Esophagus muscularis mucosa (tissue), 4 donors: ENCODE measurements around the gene IGLL1. TPM values are rescaled to one million over a fixed set of nuclear protein-coding genes. Genes with fewer than 3 reads are reported as not detected.

Experiments
- DNase-seq: peaks from one replicate; pipeline ENCODE4 v3.0.0-alpha.2; 2017; ENCODE audit errors: extremely low spot score
- H3K27ac ChIP-seq, 4 donors: fragments of 200-600 bp; sonication (generic); replicated peaks in 1 of 4; 1 replicate in 3 of 4; 2 replicates in 1 of 4; pipeline ENCODE4 v1.5.1; 2016 to 2019; ENCODE audit warnings: mild to moderate bottlenecking in 1 of 4
- H3K27me3 ChIP-seq, 4 donors: fragments of 200-600 bp; sonication (generic); one replicate each; pipeline versions ENCODE4 v1.5.1 to v1.6.0; 2016 to 2019
- H3K36me3 ChIP-seq, 4 donors: fragments of 200-600 bp; sonication (generic); one replicate each; pipeline ENCODE4 v1.5.1; 2016 to 2019
- H3K4me1 ChIP-seq, 4 donors: fragments of 200-600 bp; sonication (generic); one replicate each; pipeline ENCODE4 v1.5.1; 2016 to 2019
- H3K4me3 ChIP-seq, 4 donors: fragments of 200-600 bp; sonication (generic); 1 replicate in 2 of 4; 2 replicates in 2 of 4; pipeline ENCODE4 v1.5.1; 2016 to 2019; ENCODE audit warnings: mild to moderate bottlenecking in 4 of 4, moderate library complexity in 1 of 4
- H3K9me3 ChIP-seq, 4 donors: fragments of 200-600 bp; sonication (generic); 1 replicate in 3 of 4; 2 replicates in 1 of 4; pipeline ENCODE4 v1.5.1; 2016 to 2019
- EP300 ChIP-seq: sonication (generic); formaldehyde crosslinking; IDR thresholded peaks from one replicate; pipeline ENCODE4 v1.6.1; 2017; ENCODE audit warnings: antibody characterized with exemption
- POLR2A ChIP-seq: fragments of 450-650 bp; IDR thresholded peaks from one replicate; pipeline ENCODE4 v1.6.1; 2017; ENCODE audit warnings: antibody characterized with exemption, moderate library complexity, mild to moderate bottlenecking, low read depth
- POLR2AphosphoS5 ChIP-seq, 2 donors: sonication (generic); formaldehyde crosslinking; IDR thresholded peaks; one replicate each; pipeline ENCODE4 v1.6.1; 2017; ENCODE audit warnings: antibody characterized with exemption in 2 of 2
- WGBS: methylation state at CpG from one replicate; pipeline ENCODE4 v1.1.5; 2018; 5-methylcytosine and 5-hydroxymethylcytosine counted together
- intact Hi-C: fragments of 100-400 bp; cut with DNase I; formaldehyde crosslinking; loops from one replicate; pipeline ENCODE4 v1.15.1; 2023
- total RNA-seq, 4 donors: library from RNA; depleted of rRNA; stranded (reverse); fragments of >200 nt; gene quantifications; one replicate each; pipeline versions ENCODE4 v1.1.0 to v1.2.1, GENCODE V29; 2016
- TF ChIP-seq, protein P1 (sequence below), 3 experiments: fragments of 200-600 bp in 2 of 3; fragments of 450-650 bp in 1 of 3; sonication (generic) in 2 of 3; IDR thresholded peaks; one replicate each; pipeline ENCODE4 v1.5.1; 2017 to 2019; ENCODE audit warnings: antibody characterized with exemption in 3 of 3, mild to moderate bottlenecking in 2 of 3, moderate library complexity in 1 of 3

IGLL1 gene
- total RNA-seq, 4 donors from 2014 or later, result not detected

DNA sequence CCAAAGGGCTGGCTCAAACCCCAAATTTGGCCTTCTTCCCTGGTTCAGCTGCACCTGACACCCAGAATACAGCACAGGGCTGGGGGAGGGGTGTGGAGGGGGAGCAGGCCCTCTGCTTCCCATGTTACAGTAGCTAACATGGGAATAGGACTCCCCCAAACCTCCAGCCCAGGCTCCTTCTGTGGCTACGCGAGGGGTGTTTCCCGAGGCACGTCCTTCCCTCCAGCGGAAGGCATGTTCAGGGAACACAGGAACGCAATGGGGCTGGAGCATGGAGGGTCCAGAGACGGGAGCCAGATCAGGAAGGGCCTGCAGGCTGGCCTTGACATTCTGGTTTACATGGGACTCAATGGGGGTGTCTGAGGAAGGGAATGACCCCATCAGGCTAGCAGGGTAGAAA lies 11.8 kb upstream of the IGLL1 start:
- intact Hi-C loops, result loop anchor here (5.0 kb wide), 1 partner anchor 190 kb away; no protein-coding TSS in a partner anchor

DNA sequence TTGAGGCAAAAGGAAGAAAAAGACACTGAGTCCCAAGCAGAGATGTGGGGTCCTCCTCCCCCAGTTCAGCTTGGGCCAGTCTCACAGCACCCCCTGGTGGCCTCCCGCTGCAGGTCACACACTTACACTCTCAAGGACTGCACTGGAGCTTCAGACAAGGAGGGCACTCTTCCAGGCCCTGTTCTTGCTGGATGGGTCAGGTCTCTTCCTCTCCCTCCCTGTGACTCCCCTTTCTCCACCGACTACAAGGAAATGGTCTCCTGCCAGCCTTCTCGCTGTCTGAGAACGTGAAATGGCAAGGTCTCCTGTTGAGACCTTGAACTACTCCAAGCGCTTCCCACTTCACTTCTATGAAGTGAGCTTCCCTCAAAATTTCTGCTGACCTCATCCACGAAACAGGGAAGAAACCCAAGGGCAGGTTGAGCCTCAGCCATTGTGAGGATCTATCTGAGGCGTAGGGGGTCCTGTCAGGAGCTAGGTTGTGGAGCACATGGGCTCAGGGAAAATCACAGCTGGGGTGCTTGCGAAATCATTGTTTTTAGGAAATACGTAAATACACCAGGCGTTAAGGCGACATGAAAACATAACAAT lies 11.2 kb upstream of the IGLL1 start:
- no peak for TF ChIP-seq POLR2A
- no peak for TF ChIP-seq EP300
- TF ChIP-seq, protein P1, sequence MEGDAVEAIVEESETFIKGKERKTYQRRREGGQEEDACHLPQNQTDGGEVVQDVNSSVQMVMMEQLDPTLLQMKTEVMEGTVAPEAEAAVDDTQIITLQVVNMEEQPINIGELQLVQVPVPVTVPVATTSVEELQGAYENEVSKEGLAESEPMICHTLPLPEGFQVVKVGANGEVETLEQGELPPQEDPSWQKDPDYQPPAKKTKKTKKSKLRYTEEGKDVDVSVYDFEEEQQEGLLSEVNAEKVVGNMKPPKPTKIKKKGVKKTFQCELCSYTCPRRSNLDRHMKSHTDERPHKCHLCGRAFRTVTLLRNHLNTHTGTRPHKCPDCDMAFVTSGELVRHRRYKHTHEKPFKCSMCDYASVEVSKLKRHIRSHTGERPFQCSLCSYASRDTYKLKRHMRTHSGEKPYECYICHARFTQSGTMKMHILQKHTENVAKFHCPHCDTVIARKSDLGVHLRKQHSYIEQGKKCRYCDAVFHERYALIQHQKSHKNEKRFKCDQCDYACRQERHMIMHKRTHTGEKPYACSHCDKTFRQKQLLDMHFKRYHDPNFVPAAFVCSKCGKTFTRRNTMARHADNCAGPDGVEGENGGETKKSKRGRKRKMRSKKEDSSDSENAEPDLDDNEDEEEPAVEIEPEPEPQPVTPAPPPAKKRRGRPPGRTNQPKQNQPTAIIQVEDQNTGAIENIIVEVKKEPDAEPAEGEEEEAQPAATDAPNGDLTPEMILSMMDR (IDR thresholded peaks at IDR 0.05), result peak; percentile 60 to 76 (median 69)
- no peak for TF ChIP-seq POLR2AphosphoS5 (IDR thresholded peaks at IDR 0.05)
- H3K4me1 ChIP-seq, result no peaks in the 10 kb centered on the region
- DNase-seq, result no peak
- 56% methylated on average over 11 of the region's 11 CpGs for WGBS
- H3K27me3 ChIP-seq, result no peaks in the 10 kb centered on the region
- H3K9me3 ChIP-seq, result peaks cover 0 to 3% (median 0%) of the 10 kb centered on the region in 4 donors
- no peak overlapping the region for H3K27ac ChIP-seq
- H3K36me3 ChIP-seq, result no peaks in the 10 kb centered on the region
- intact Hi-C loops, result loop anchor here (5.0 kb wide), 1 partner anchor 189 kb away; no protein-coding TSS in a partner anchor
- H3K4me3 ChIP-seq, result no peak overlapping the region

More for the DNA sequence above, 11.8 kb upstream of the IGLL1 start:
- Histone ChIP-seq H3K27me3 (no peaks in the 10 kb centered on the region), H3K9me3 (peaks cover 0 to 3% (median 0%) of the 10 kb centered on the region in 4 donors), H3K36me3 (no peaks in the 10 kb centered on the region), H3K27ac (no peak overlapping the region), H3K4me1 (no peaks in the 10 kb centered on the region), H3K4me3 (no peak overlapping the region)
- TF ChIP-seq POLR2AphosphoS5 (IDR thresholded peaks at IDR 0.05) (no peak), EP300 (no peak), POLR2A (no peak)
- TF ChIP-seq, protein P1 (IDR thresholded peaks at IDR 0.05), result no peak
- no peak for DNase-seq
- 79% methylated on average over 7 of the region's 7 CpGs for WGBS

DNA sequence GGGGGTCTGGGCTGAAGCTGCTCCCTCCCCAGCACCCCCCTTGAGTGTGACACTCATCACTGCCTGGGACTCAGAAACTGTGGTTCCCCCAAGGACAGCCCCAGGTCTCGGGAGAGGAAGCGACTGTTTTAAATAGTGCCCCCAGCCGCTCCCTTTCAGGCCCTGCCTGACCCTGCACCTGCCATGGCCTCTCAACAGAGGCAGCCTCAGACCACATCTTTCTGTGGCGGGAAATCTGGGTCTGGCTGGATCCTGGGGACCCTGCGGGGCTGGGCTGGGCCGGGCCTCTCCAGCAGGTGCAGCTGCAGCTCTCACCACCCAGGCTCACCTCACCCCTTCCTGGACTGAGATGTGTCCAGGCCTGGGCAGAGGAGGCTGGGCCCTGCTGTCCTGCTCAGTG lies 3.7 kb upstream of the IGLL1 start:
- 68% methylated on average over 6 of the region's 6 CpGs for WGBS
- no peak overlapping the region for H3K27ac ChIP-seq
- peaks cover 0 to 15% (median 0%) of the 10 kb centered on the region in 4 donors for H3K27me3 ChIP-seq
- TF ChIP-seq EP300 (no peak), POLR2AphosphoS5 (IDR thresholded peaks at IDR 0.05) (no peak), POLR2A (no peak)
- TF ChIP-seq, protein P1 (IDR thresholded peaks at IDR 0.05), result no peak
- no peaks in the 10 kb centered on the region for H3K36me3 ChIP-seq
- H3K4me1 ChIP-seq, result no peaks in the 10 kb centered on the region
- no peaks in the 10 kb centered on the region for H3K9me3 ChIP-seq
- DNase-seq, result no peak
- intact Hi-C loops, result no loop called here
- H3K4me3 ChIP-seq, result no peak overlapping the region

DNA sequence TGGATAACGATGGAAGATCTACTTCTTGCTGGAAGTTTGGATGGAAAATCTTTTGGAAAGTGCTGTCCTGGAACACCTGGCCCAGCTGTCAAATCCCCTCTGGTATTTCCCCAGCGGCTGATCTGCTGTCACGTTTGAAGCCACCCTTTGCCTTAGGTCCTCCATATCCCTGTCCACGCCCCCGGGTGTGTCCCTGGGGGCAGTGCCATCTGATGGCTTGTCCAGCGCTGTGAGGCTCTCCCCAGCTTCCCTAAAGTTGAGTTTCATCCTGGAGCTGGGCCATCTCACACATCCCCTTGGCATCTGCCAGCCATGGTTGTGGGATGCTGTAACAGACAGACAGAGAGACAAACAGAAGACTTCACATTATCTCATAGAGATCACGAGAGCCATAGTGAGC lies 3.1 kb upstream of the IGLL1 start:
- Histone ChIP-seq H3K36me3 (no peaks in the 10 kb centered on the region), H3K27ac (no peak overlapping the region), H3K27me3 (peaks cover 0 to 15% (median 0%) of the 10 kb centered on the region in 4 donors), H3K4me1 (no peaks in the 10 kb centered on the region), H3K9me3 (no peaks in the 10 kb centered on the region), H3K4me3 (no peak overlapping the region)
- 87% methylated on average over 7 of the region's 7 CpGs for WGBS
- intact Hi-C loops, result no loop called here
- DNase-seq, result no peak
- TF ChIP-seq EP300 (no peak), POLR2A (no peak), POLR2AphosphoS5 (IDR thresholded peaks at IDR 0.05) (no peak)
- TF ChIP-seq, protein P1 (IDR thresholded peaks at IDR 0.05), result no peak

DNA sequence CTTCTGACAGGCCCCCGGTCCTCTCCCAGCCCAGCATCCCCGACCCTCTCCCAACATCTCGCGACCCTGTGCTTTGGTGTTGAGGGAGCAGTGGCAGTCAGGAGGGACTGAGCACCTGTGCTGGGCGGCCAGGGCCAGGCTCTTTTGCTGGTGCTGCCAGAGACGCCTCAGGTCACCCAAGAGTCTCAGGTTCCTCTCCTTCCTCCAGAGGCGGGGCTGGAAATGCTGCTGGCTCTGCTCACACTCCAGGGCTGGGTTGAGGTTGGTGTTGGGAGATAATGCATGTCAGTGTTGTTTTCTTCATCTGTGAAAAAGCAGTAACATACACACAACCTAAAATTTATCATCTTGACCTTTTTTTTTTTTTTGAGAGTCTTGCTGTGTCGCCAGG lies 1.2 kb upstream of the IGLL1 start:
- Histone ChIP-seq H3K27me3 (peaks cover 0 to 15% (median 0%) of the 10 kb centered on the region in 4 donors), H3K4me1 (no peaks in the 10 kb centered on the region), H3K4me3 (no peak overlapping the region), H3K27ac (no peak overlapping the region), H3K36me3 (no peaks in the 10 kb centered on the region), H3K9me3 (no peaks in the 10 kb centered on the region)
- WGBS, result 77% methylated on average over 4 of the region's 8 CpGs
- TF ChIP-seq POLR2A (no peak), EP300 (no peak), POLR2AphosphoS5 (IDR thresholded peaks at IDR 0.05) (no peak)
- TF ChIP-seq, protein P1 (IDR thresholded peaks at IDR 0.05), result no peak
- intact Hi-C loops, result no loop called here
- DNase-seq, result no peak
